Neutrophil (primary cell): ENCODE results near the gene ABCC8.

Experiments
- H3K27ac ChIP-seq: fragments of 200-600 bp; sonication (generic); 2 replicates; pipeline ENCODE4 v1.5.1; 2016; ENCODE audit warnings: mild to moderate bottlenecking, moderate library complexity
- H3K27me3 ChIP-seq: fragments of 200-600 bp; sonication (generic); 2 replicates; pipeline ENCODE4 v1.6.0; 2016; ENCODE audit warnings: mild to moderate bottlenecking
- H3K36me3 ChIP-seq: fragments of 200-600 bp; sonication (generic); 2 replicates; pipeline ENCODE4 v1.5.1; 2017
- H3K4me1 ChIP-seq, 2 experiments: fragments of 200-600 bp in 1 of 2; sonication (generic) in 1 of 2; 1 replicate in 1 of 2; 2 replicates in 1 of 2; pipeline versions ENCODE4 v1.5.1 to v1.6.1; 2013 to 2016; ENCODE audit warnings: low read depth in 1 of 2, low read length in 1 of 2, mild to moderate bottlenecking in 1 of 2, moderate library complexity in 1 of 2; ENCODE audit not compliant: control insufficient read depth in 1 of 2, insufficient read depth in 1 of 2
- H3K4me3 ChIP-seq, 2 experiments: fragments of 200-600 bp in 1 of 2; sonication (generic) in 1 of 2; 1 replicate in 1 of 2; 2 replicates in 1 of 2; pipeline ENCODE4 v1.5.1; 2013 to 2016; ENCODE audit warnings: low read depth in 1 of 2, low read length in 1 of 2, mild to moderate bottlenecking in 1 of 2, moderate library complexity in 1 of 2
- H3K9me3 ChIP-seq: fragments of 200-600 bp; sonication (generic); 2 replicates; pipeline ENCODE4 v1.5.1; 2016
- TF ChIP-seq, protein P1 (sequence below): fragments of 200-600 bp; sonication (generic); IDR thresholded peaks from 2 replicates; pipeline ENCODE4 v1.5.1; 2016; ENCODE audit warnings: antibody characterized with exemption

ABCC8 gene

DNA sequence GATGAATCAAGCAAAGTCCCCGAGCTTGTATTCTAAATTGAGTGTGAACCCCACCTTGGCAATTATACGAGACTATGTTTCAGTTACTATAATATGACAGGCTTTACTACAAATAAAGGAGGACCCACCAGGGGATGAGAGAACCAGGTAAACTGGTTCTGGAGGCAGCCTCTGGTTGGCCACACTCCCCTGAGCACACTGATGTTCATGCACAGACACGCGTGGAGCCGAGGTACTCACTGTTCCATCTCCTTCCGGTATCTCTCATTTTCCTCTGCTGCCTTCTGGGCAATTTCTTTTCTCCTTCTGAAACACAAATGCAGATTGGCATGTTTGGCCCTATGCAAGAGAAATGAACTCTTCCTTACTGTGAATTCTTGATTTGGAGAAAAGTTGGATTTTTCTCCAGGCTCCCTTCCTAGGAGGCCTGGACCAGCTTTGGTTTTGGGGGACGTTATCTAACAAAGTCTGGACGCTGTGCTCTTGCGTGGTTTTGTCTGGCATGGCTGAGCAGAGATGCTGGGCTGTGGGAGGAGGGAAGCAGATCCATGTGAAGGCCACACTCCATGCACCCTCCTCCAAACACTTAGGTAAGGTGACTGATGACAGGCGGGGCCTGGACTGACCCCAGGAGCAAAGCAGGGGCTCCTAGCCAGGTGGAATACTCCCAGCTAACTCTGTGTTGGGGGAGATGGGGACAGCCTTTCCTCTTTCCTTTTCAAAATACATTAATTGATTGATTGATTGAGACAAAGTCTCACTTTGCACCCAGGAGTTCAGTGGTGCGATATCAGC is 44.7 kb upstream of the ABCC8 start:
- no peaks in the 10 kb centered on the region for H3K27me3 ChIP-seq
- no peaks in the 10 kb centered on the region for H3K9me3 ChIP-seq

DNA sequence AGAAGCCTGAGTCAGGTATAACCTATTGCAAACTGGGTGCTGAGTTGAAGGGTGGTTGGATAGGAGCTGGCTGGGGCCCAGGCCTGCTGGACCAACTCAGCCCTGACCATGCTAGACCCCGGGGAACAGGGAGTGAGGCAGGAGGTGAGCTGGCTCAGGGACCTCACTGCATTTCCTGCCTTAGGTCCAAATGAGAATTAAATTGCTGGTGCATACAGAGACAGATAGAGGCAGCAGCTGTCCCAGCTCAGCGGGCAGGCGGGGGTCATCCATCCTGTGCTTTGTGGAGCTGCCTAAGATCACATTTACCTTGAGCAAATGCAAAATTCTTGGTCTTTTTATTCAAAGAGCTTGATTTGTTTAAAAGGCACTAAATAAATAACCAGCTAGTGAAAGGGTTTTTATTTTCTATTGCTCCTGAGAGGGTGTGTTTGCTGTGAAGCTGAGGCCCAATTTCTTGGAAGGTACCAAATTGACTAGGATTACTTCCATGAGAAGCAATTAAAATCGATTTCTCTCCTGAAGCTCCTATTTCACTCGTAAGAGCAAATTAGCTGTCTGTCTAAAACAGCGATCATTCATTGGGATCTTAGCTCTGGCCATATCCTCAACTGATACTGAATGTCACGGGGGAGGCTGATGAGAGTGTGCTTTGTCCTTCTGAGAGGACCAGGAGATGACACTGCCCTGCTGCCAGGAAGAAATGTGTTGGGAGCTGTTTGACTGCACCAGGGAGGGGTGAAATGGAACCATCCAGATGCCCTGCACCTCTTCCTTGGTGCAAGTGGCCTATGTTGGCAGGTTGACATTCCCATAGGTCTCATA is 42.6 kb upstream of the ABCC8 start:
- Histone ChIP-seq H3K27ac (no peak overlapping the region), H3K9me3 (no peaks in the 10 kb centered on the region), H3K27me3 (no peaks in the 10 kb centered on the region), H3K36me3 (no peaks in the 10 kb centered on the region), H3K4me1 (no peaks in the 10 kb centered on the region), H3K4me3 (no peak overlapping the region)
- TF ChIP-seq, protein P1, sequence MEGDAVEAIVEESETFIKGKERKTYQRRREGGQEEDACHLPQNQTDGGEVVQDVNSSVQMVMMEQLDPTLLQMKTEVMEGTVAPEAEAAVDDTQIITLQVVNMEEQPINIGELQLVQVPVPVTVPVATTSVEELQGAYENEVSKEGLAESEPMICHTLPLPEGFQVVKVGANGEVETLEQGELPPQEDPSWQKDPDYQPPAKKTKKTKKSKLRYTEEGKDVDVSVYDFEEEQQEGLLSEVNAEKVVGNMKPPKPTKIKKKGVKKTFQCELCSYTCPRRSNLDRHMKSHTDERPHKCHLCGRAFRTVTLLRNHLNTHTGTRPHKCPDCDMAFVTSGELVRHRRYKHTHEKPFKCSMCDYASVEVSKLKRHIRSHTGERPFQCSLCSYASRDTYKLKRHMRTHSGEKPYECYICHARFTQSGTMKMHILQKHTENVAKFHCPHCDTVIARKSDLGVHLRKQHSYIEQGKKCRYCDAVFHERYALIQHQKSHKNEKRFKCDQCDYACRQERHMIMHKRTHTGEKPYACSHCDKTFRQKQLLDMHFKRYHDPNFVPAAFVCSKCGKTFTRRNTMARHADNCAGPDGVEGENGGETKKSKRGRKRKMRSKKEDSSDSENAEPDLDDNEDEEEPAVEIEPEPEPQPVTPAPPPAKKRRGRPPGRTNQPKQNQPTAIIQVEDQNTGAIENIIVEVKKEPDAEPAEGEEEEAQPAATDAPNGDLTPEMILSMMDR, result no peak

More for the DNA sequence above, 44.7 kb upstream of the ABCC8 start:
- no peak overlapping the region for H3K27ac ChIP-seq
- H3K4me1 ChIP-seq, result no peaks in the 10 kb centered on the region
- H3K4me3 ChIP-seq, result no peak overlapping the region
- TF ChIP-seq, protein P1, result no peak
- no peaks in the 10 kb centered on the region for H3K36me3 ChIP-seq

DNA sequence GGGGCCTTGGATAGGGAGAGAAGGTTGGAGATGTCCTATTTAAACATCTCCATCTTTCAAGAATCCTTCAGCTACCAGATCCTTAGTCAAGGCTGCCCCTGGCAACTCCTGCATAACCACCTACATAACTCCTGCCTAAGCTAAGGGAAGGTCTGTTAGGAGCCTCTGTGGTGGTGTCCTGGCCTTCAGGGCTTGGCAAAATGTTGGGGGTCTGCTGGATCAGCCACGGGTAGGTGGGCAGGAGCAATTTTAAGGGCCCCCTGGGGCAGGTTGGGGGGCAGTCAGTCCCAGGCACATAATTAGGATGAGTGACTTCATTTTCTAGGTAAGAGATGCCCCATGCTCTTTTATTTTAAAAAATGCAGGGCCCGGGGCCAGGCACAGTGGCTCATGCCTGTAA is 41.7 kb upstream of the ABCC8 start:
- no peak overlapping the region for H3K4me3 ChIP-seq
- H3K36me3 ChIP-seq, result no peaks in the 10 kb centered on the region
- H3K9me3 ChIP-seq, result no peaks in the 10 kb centered on the region
- no peaks in the 10 kb centered on the region for H3K4me1 ChIP-seq
- TF ChIP-seq, protein P1, result no peak
- no peak overlapping the region for H3K27ac ChIP-seq
- no peaks in the 10 kb centered on the region for H3K27me3 ChIP-seq

DNA sequence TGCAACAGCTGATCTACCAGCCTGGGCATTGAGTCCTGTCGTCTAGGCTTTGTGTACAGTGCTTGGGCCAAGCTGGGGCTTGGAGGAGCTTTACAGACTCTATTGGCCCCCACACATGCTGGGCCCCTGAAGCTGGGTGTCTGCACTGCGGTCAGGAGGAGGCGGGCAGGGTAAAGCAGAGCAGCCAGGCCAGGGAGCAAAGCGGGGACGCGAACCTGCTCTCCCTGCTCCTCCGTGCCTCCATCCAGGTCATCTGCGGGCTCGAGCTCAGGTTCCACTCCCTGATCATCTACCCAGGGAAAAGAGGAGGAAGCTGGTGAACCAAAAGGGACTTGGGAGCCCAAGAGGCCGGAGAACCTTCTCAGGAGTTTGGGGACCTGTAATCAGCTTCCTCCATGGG is 40.5 kb upstream of the ABCC8 start:
- no peaks in the 10 kb centered on the region for H3K36me3 ChIP-seq
- H3K27ac ChIP-seq, result no peak overlapping the region
- no peaks in the 10 kb centered on the region for H3K4me1 ChIP-seq
- no peaks in the 10 kb centered on the region for H3K9me3 ChIP-seq
- H3K27me3 ChIP-seq, result peaks cover 8% of the 10 kb centered on the region
- TF ChIP-seq, protein P1, result no peak
- no peak overlapping the region for H3K4me3 ChIP-seq

DNA sequence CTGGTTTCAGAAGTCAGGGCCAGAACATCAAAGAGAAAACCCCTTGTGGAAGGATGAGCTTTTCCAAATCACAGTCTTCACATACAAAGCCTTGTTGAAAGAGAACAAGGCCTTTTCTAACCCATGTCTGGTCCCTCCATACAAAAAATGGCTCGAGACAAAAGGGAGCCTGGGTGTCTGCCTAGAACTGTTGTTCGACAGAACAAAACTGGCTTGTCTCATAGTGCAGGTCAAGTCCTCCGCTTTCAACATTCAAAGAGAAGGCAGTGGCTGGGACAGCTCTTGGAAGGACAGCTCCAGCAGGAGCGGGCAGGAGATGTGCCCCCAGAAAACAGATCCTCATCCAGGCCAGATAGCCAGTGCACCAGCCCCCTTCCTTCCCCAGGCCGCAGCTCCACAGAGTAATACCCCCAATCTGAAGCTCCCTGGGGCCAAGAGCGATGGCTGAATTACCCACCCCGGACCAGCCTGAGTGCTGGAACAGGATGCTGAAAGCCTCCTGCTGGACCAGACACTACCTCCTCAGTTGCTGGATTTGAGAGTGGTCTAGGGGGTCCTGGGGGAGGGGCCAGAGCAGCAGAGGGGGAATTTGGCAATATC is 40.0 kb upstream of the ABCC8 start:
- TF ChIP-seq, protein P1, result no peak
- Histone ChIP-seq H3K4me1 (no peaks in the 10 kb centered on the region), H3K9me3 (no peaks in the 10 kb centered on the region), H3K27ac (no peak overlapping the region), H3K4me3 (no peak overlapping the region), H3K36me3 (no peaks in the 10 kb centered on the region), H3K27me3 (peaks cover 11% of the 10 kb centered on the region)
